Peyer's patch (tissue), 4 donors: ENCODE data around the gene CD300LG.

Source experiments
- CTCF ChIP-seq, 6 experiments: fragments of 450-650 bp in 4 of 6; fragments of 200-600 bp in 2 of 6; sonication (generic) in 1 of 6; IDR thresholded peaks; one replicate each; pipeline ENCODE4 v1.5.1; 2017 to 2019; ENCODE audit warnings: antibody characterized with exemption in 6 of 6, mild to moderate bottlenecking in 3 of 6, moderate library complexity in 1 of 6
- POLR2A ChIP-seq, 2 donors: fragments of 450-650 bp; IDR thresholded peaks; one replicate each; pipeline ENCODE4 v1.5.1; 2017; ENCODE audit warnings: antibody characterized with exemption in 2 of 2, mild to moderate bottlenecking in 2 of 2, moderate library complexity in 2 of 2

GRCh38 chr17:43898446-43898845 is 51.5 kb downstream of the CD300LG start:
- TF ChIP-seq CTCF (IDR thresholded peaks at IDR 0.05) (no peak), POLR2A (IDR thresholded peaks at IDR 0.05) (no peak)
